DND-41 (cell line): Measurements from ENCODE around the gene HACL1.

Experiments
- EZH2 ChIP-seq: IDR thresholded peaks from 3 replicates; pipeline ENCODE4 v1.6.1; 2012; ENCODE audit warnings: borderline replicate concordance, low read depth, mild to moderate bottlenecking, moderate library complexity, low read length, inconsistent platforms; ENCODE audit not compliant: severe bottlenecking
- TF ChIP-seq, protein P1 (sequence below): IDR thresholded peaks from 2 replicates; pipeline ENCODE4 v1.5.1; 2012; ENCODE audit warnings: borderline replicate concordance, low read length, moderate library complexity, mild to moderate bottlenecking; ENCODE audit not compliant: poor library complexity, severe bottlenecking; ENCODE audit errors: extremely low read depth

GRCh38 chr3:15521573-15521965 is 79.8 kb downstream of the HACL1 start, which contains the start of gene COLQ:
- TF ChIP-seq, protein P1, sequence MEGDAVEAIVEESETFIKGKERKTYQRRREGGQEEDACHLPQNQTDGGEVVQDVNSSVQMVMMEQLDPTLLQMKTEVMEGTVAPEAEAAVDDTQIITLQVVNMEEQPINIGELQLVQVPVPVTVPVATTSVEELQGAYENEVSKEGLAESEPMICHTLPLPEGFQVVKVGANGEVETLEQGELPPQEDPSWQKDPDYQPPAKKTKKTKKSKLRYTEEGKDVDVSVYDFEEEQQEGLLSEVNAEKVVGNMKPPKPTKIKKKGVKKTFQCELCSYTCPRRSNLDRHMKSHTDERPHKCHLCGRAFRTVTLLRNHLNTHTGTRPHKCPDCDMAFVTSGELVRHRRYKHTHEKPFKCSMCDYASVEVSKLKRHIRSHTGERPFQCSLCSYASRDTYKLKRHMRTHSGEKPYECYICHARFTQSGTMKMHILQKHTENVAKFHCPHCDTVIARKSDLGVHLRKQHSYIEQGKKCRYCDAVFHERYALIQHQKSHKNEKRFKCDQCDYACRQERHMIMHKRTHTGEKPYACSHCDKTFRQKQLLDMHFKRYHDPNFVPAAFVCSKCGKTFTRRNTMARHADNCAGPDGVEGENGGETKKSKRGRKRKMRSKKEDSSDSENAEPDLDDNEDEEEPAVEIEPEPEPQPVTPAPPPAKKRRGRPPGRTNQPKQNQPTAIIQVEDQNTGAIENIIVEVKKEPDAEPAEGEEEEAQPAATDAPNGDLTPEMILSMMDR = no peak
- no peak for TF ChIP-seq EZH2
